Right kidney (tissue), 1 donor: ENCODE results near the gene GSDME.
"Not testable (repeated sequence)": the region's sequence is repeated elsewhere in the genome, so short reads cannot be mapped to it uniquely, and the experiment has no call there.

Source experiments
- DNase-seq: peaks from one replicate; pipeline ENCODE4 v3.0.0-alpha.2; 2016

GSDME gene

DNA sequence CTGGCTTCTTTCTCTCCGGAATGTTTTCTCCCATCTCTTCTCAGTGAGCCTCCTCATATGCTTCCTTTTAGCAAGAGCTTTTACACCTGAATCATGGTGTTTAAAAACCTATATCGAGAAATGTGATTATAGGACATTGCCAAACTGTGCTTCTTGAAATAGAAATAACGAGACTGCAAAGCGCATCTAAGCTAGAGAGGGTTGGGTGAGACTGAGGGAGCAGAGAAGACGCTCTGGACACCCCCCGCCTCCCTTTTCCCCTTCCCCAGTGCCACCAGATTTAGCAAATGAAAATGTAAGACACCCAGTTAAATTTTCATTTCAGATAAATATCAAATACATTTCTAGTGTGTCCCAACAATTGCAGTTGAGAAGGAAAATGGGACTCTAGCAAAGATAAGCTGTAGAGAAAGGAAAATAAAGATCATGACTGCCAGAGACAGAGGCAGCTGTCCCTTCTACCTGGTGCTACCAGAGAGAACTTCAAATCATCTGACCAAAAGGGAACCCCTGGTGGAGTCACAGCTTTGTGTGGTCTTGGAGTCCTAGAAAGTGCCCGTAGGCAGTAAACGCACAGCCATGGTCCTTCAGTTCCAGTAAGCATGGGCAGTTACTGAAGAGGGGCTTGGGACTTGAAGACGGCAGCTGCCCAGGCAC lies 14.6 kb downstream of the GSDME start:
- no peak for DNase-seq

GRCh38 chr7:24741679-24742505 lies 15.4 kb downstream of the GSDME start:
- no peak for DNase-seq

- DNase-seq, result no peak
These were observed 16.4 kb downstream of the GSDME start for GRCh38 chr7:24740871-24741270.

DNA sequence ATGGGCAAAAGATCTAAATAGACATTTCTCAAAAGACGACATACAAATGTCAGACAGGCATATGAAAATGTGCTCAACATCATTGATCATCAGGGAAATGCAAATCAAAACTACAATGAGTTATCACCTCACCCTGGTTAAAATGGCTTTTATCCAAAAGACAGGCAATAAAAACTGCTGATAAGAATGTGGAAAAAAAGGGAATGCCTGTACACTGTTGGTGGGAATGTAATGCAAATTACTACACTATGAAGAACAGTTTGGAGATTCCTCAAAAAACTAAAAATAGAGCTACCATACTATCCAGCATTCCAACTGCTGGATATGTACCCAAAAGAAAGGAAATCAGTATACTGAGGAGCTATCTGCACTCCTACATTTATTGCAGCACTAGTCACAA lies 18.0 kb downstream of the GSDME start:
- no peak for DNase-seq

- no peak for DNase-seq
These were observed 18.7 kb downstream of the GSDME start for GRCh38 chr7:24738577-24738976.

- DNase-seq, result no peak
These were observed 20.0 kb downstream of the GSDME start for GRCh38 chr7:24737281-24737680.

DNA sequence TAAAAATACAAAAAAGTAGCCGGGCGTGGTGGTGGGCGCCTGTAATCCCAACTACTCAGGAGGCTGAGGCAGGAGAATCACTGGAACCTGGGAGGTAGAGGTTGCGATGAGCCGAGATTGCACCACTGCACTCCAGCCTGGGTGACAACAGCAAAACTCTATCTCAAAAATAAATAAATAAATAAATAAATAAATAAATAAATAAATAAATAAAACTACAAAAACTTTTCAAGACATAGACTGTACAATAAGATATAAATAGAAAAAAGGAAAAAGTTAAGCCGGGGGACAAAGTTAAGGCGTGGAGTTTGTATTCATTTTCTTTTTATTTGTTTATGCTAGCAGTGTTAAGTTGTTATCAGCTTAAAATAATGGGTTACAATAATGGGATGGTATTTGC lies 21.7 kb downstream of the GSDME start:
- DNase-seq, result not testable (repeated sequence)

- DNase-seq, result no peak
These were observed 23.0 kb downstream of the GSDME start for GRCh38 chr7:24734306-24734705.

DNA sequence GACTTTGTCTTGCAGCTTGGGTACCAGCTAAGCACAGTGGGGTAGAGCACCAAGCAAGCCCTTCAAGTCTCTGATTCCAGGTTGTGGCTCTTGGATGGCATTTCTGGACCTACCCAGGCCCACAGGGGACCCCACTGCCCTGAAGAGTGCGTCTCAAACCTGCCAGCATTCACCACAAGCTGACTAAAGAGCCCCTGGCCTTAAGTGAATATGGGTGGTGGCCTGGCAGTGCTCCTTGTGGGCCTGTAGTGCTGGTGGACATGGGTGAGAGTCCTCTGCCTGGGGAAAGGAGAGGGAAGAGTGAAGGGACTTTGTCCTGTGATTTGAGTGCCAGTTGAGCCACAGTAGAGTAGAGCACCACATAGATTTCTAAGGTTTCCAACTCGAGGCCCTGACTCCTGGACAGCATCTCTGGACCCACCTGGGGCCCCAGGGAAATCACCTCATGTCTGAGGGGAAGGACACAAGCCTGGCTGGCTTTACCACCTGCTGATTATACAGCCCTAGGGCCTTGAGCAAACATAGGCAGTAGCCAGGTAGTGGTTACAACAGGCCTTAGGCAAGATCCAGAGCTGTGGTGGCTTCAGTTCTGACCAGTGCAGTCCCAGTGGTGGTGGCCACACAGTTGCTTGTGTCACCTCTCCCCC lies 23.7 kb downstream of the GSDME start:
- DNase-seq, result no peak

- no peak for DNase-seq
These were observed 24.4 kb downstream of the GSDME start for GRCh38 chr7:24732646-24733413.

DNA sequence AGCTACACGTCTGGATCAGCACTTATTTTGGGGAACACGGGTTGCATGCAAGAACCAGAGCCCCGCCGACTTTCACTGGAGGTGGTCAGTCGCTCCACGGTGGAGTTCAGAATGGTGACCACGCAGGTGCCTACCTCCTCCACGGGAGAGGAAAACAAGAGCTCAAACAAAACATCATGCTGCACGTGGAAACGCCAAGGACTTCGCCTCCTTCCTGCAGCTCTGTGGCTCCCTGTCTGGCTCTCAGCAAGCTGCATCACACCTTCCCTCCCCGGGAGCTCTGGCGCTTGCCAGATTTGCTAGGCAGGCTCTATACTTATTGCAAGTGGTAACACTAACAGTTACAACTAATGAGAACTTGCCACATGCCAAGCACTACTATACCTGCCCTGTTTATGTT lies 26.0 kb downstream of the GSDME start:
- DNase-seq, result no peak

- no peak for DNase-seq
These were observed 27.3 kb downstream of the GSDME start for GRCh38 chr7:24730018-24730369.

DNA sequence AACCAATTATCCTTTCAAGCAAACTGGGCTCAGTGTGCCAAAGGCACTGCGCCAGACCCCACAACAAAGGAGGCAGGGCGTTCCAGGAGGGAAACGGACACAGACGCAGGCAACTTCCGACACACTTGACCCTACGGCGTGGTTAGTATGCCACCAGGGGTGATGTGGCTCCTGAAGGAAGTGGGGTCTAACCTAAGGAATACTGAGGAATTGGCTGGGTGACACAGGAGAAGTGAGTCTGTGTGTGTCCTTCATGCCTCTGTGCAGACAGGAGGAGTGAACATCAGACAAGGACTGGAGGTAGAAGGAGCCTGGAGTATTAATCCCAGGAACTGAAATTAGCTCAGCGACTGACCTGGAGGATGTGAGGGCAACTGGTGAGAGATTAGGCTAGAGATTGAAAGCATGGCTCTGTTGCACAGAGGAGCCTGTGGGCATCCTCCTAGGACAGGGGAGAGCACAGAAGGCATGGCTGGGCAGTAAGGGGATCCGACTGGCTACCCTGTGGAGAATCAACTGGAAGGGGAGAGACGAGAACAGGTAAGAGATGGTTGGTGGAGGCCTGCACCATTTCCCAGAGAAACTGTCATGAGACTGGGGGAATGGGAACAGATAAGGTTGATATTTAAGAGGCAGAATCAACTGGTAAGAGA lies 27.8 kb downstream of the GSDME start:
- DNase-seq, result no peak

- DNase-seq, result no peak
These were observed 28.5 kb downstream of the GSDME start for GRCh38 chr7:24728503-24729364.

DNA sequence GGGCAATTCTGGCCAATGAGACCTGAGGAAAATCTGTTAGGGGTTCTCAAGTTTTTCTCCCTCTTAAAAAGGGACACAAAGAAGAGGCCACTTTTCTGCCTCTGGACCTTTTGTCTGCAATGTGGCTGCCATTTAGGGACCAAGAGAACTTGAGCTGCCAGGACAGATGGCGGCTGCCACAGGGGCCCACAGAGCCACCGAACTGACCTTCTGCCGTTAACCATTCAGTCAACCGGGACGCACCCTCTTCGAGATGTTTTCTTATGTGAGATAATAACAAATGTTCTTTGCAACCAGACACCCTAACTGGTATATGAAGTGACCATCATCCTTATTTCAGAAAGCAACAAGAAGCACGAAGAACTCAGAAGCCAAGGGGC lies 29.2 kb downstream of the GSDME start:
- DNase-seq, result no peak

DNA sequence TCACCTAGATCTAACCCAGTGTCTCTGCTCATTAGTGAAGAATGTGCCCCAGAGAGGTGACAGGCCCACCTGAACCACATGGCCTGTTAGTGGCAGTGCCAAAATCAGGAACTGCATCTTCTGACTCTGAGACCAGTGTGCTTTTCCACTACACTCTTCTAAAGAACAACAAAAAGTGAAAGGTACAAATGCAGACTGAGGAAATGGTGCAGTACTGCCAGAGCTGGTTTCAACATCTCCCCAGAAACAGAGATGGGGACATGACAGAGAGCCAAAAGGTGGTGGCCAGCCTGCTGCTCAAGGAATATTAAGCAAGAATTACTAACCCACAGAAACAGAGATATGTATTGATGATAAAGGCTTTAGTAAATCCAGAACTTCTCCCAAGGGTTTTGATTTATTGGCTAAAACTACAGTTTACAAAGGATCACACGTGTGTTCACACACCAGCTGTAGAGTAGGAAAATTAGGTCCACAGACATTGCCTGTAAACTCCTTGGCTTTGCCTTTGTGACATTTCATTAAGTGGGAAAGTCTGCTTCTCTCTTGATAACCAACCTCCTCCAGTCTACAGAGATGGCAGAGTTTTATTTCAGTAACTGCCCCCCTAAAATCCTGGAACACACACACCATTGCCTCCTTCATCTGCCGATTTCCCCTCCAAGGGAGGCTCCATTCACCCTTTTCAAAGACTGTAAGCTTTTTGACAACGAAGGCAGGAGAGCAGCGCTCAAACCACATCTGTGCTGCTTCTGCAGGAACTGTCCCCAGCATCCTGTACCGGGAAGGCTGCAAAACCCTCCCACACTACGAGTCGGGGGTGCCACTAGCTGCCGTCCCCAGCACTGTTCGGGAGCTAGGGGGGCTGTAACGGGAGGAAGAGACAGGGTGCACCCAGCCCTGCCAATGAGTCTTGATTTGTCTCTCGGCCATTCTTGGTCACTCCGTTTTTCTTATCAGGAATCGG lies 29.8 kb downstream of the GSDME start:
- DNase-seq, result no peak

DNA sequence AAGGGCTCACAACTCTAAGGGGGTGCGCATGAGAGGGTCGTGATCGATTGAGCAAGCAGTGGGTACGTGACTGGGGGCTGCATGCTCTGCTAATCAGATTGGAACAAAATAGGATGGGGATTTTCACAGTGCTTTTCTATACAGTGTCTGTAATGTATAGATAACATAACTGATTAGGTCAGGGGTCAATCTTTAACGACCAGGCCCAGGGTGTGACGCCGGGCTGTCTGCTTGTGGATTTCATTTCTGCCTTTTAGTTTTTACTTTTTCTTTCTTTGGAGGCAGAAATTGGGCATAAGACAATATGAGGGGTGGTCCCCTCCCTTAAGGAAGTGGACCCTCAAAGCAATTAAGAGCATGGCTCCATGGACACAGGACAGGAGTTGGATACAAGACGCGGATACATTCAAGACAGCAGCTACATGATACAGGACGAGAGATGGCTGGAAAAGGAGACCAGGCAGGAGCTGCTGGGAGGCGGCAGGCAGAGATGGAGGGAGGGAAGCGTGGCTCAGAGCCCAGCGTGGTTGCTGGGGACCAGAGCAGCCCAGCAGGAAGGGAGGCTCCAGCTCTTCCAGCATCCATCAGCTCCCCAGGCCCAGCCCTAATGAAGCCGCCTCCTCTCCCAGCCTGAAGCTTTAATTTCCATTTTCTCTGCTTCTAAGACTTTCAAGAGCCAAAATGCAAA lies 31.6 kb downstream of the GSDME start:
- no peak for DNase-seq

DNA sequence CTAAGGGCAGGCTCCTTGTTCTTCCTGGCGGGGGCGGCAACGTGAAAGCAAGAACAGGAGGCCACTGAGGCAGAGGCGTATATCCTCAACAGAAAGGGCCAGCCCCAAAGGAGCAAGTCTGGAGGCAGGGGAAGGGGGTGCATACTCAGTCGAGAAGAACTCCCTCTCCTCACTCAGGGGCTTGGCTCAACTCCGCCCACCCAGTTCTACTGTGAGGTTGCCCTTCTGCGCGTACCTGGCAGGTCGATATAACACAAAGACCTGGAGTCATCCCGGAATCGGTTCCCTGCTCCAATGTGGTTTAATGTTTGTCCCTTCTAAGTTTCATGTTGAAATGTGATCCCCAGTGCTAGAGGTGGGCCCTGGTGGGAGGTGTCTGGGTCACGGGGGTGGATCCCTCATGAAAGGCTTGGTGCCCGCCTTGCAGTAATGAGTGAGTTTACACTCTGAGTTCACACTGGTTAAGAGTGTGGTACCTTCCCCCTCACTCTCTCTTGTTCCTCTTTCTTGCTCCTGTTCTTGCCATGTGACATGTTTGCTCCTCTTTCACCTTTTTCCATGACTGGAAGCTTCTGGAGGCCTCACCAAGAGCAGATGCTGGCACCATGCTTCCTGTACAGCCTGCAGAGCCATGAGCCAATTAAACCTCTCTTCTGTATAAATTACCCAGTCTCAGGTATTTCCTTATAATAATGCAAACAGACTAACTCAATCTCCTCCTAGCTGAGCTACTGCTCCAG lies 32.6 kb downstream of the GSDME start:
- DNase-seq, result no peak

DNA sequence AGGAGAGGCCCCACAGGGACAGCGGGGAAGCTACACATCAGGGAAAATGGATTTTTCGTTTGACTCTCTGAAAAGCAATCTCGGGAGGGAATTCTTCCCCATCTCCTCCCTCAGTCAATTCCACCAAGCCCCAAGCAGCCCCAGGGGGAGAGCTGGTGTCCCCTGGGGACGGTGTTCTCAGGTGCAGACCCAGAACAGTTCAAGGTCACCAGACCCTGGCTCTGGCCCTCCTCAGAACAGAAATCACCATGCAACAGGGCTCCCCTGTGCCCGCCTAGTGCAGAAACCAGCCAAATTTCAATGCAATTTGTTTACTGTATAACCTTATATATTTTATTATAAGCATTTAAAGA lies 34.1 kb downstream of the GSDME start:
- DNase-seq, result no peak
